Fibroblast of peridontal ligament (primary cell): Measurements from ENCODE around the gene NUP188.
"Not testable (repeated sequence)": the region's sequence is repeated elsewhere in the genome, so short reads cannot be mapped to it uniquely, and the experiment has no call there.

ENCODE experiments used
- DNase-seq: peaks from one replicate; pipeline ENCODE4 v3.0.0-alpha.2; 2010; ENCODE audit errors: extremely low read depth

NUP188 gene

GRCh38 chr9:128943832-128944620 is 3.5 kb upstream of the NUP188 start:
- no peak for DNase-seq

GRCh38 chr9:128944966-128945365 is 2.5 kb upstream of the NUP188 start:
- not testable (repeated sequence) for DNase-seq

GRCh38 chr9:128945798-128946501 is 1.5 kb upstream of the NUP188 start:
- DNase-seq, result no peak

- peak; percentile 15 for DNase-seq
Measured at GRCh38 chr9:128946571-128947276, 775 bp upstream of the NUP188 start.

- DNase-seq, result no peak
Measured at GRCh38 chr9:128947277-128947526, 297 bp upstream of the NUP188 start.

GRCh38 chr9:128961403-128961802 is 13.9 kb downstream of the NUP188 start:
- not testable (repeated sequence) for DNase-seq

- peak; percentile 33 for DNase-seq
Measured at GRCh38 chr9:128969491-128969890, 22.0 kb downstream of the NUP188 start.

- DNase-seq, result peak; percentile 69
Measured at GRCh38 chr9:128972956-128973355, 25.5 kb downstream of the NUP188 start.

GRCh38 chr9:128979111-128979510 is 31.6 kb downstream of the NUP188 start:
- DNase-seq, result peak; percentile 13

GRCh38 chr9:128983536-128983935 is 36.0 kb downstream of the NUP188 start:
- no peak for DNase-seq

- DNase-seq, result no peak
Measured at GRCh38 chr9:128986671-128987070, 39.2 kb downstream of the NUP188 start.

- DNase-seq, result peak; percentile 90
Measured at GRCh38 chr9:128987805-128988204, 40.3 kb downstream of the NUP188 start.

- DNase-seq, result peak; percentile 39
Measured at GRCh38 chr9:128992995-128993394, 45.5 kb downstream of the NUP188 start.

GRCh38 chr9:128995791-128996190 is 48.3 kb downstream of the NUP188 start:
- no peak for DNase-seq

GRCh38 chr9:128998462-128998861 is 51.0 kb downstream of the NUP188 start:
- no peak for DNase-seq

- DNase-seq, result no peak
Measured at GRCh38 chr9:128999581-129000206, 52.2 kb downstream of the NUP188 start.

GRCh38 chr9:129001504-129002325 is 54.2 kb downstream of the NUP188 start:
- DNase-seq, result no peak

GRCh38 chr9:129002992-129003391 is 55.5 kb downstream of the NUP188 start:
- no peak for DNase-seq

- DNase-seq, result not testable (repeated sequence)
Measured at GRCh38 chr9:129004173-129004572, 56.7 kb downstream of the NUP188 start.

GRCh38 chr9:129005336-129005997 is 58.0 kb downstream of the NUP188 start:
- DNase-seq, result no peak
